Neuronal stem cell (in vitro differentiated cells): ENCODE data around the gene TMEM147.
"Not testable (repeated sequence)": the region's sequence is repeated elsewhere in the genome, so short reads cannot be mapped to it uniquely, and the experiment has no call there.

ENCODE experiments used
- DNase-seq: peaks from one replicate; pipeline ENCODE4 v3.0.0-alpha.2; 2013; ENCODE audit warnings: low spot score
- H2AFZ ChIP-seq: one replicate; pipeline ENCODE4 v1.6.1; 2013; ENCODE audit warnings: mild to moderate bottlenecking, low read length, inconsistent platforms
- H2AK5ac ChIP-seq: 2 replicates; pipeline ENCODE4 v1.6.1; 2013; ENCODE audit warnings: low read depth, mild to moderate bottlenecking, inconsistent platforms, low read length, moderate library complexity, mixed read lengths
- H2BK120ac ChIP-seq: 2 replicates; pipeline ENCODE4 v1.6.1; 2013; ENCODE audit warnings: low read depth, mild to moderate bottlenecking, inconsistent platforms, low read length, moderate library complexity, mixed read lengths
- H2BK12ac ChIP-seq: one replicate; pipeline ENCODE4 v1.6.1; 2013; ENCODE audit warnings: low read length, inconsistent platforms
- H2BK15ac ChIP-seq: 2 replicates; pipeline ENCODE4 v1.6.1; 2013; ENCODE audit warnings: mild to moderate bottlenecking, low read length, inconsistent platforms, mixed read lengths
- H2BK5ac ChIP-seq: one replicate; pipeline ENCODE4 v1.6.1; 2013; ENCODE audit warnings: inconsistent platforms, mild to moderate bottlenecking, low read length, moderate library complexity
- H3K14ac ChIP-seq: one replicate; pipeline ENCODE4 v1.6.1; 2013; ENCODE audit warnings: low read length, inconsistent platforms
- H3K18ac ChIP-seq: 2 replicates; pipeline ENCODE4 v1.6.1; 2013; ENCODE audit warnings: low read length, inconsistent platforms
- H3K23ac ChIP-seq: 2 replicates; pipeline ENCODE4 v1.6.1; 2013; ENCODE audit warnings: low read depth, mild to moderate bottlenecking, mixed read lengths, low read length, inconsistent platforms; ENCODE audit not compliant: poor library complexity
- H3K27ac ChIP-seq: replicated peaks from 3 replicates; pipeline ENCODE4 v1.5.1; 2013; ENCODE audit warnings: low read length, inconsistent platforms
- H3K27me3 ChIP-seq, 3 experiments: 2 replicates each; pipeline ENCODE4 v1.6.1; 2013; ENCODE audit warnings: low read length in 3 of 3, mild to moderate bottlenecking in 2 of 3, inconsistent platforms in 1 of 3, low read depth in 1 of 3, mixed read lengths in 1 of 3, moderate library complexity in 1 of 3; ENCODE audit not compliant: control insufficient read depth in 3 of 3, insufficient read depth in 3 of 3
- H3K36me3 ChIP-seq, 2 donors: replicated peaks in 1 of 2; 2 replicates each; pipeline ENCODE4 v1.6.1; 2013; ENCODE audit warnings: low read length in 2 of 2; ENCODE audit not compliant: control insufficient read depth in 2 of 2, insufficient read depth in 2 of 2
- H3K4ac ChIP-seq: 2 replicates; pipeline ENCODE4 v1.6.1; 2013; ENCODE audit warnings: inconsistent platforms, mild to moderate bottlenecking, low read length, moderate library complexity
- H3K4me1 ChIP-seq, 2 donors: 1 replicate in 1 of 2; 2 replicates in 1 of 2; pipeline ENCODE4 v1.6.1; 2013; ENCODE audit warnings: low read length in 2 of 2, low read depth in 1 of 2; ENCODE audit not compliant: control insufficient read depth in 2 of 2, insufficient read depth in 1 of 2
- H3K4me2 ChIP-seq: one replicate; pipeline ENCODE4 v1.6.1; 2013; ENCODE audit warnings: mild to moderate bottlenecking, low read length, inconsistent platforms; ENCODE audit not compliant: insufficient read depth, poor library complexity, severe bottlenecking
- H3K4me3 ChIP-seq, 2 donors: 2 replicates each; pipeline ENCODE4 v1.5.1; 2013; ENCODE audit warnings: low read length in 2 of 2, mild to moderate bottlenecking in 2 of 2, inconsistent platforms in 1 of 2, moderate library complexity in 1 of 2
- H3K79me1 ChIP-seq: one replicate; pipeline ENCODE4 v1.6.1; 2013; ENCODE audit warnings: low read depth, mild to moderate bottlenecking, inconsistent platforms, low read length, moderate library complexity
- H3K9ac ChIP-seq: one replicate; pipeline ENCODE4 v1.6.1; 2013; ENCODE audit warnings: mild to moderate bottlenecking, low read depth, low read length, inconsistent platforms; ENCODE audit not compliant: poor library complexity
- H3K9me3 ChIP-seq, 2 donors: replicated peaks in 1 of 2; 2 replicates each; pipeline versions ENCODE3 to v1.6.1; 2013; ENCODE audit warnings: low read length in 2 of 2, mild to moderate bottlenecking in 2 of 2, inconsistent platforms in 1 of 2, low read depth in 1 of 2, mixed read lengths in 1 of 2, moderate library complexity in 1 of 2; ENCODE audit not compliant: control insufficient read depth in 2 of 2, insufficient read depth in 1 of 2
- H4K8ac ChIP-seq: one replicate; pipeline ENCODE4 v1.6.1; 2013; ENCODE audit warnings: low read depth, mild to moderate bottlenecking, inconsistent platforms, low read length, moderate library complexity
- H4K91ac ChIP-seq: one replicate; pipeline ENCODE4 v1.6.1; 2013; ENCODE audit warnings: low read length, low read depth, mild to moderate bottlenecking, inconsistent platforms; ENCODE audit not compliant: poor library complexity
- WGBS, 2 donors: extraction: QIAGEN DNeasy Blood & Tissue Kit; methylation state at CpG; one replicate each; pipeline ENCODE4 v1.1.7; 2013; ENCODE audit warnings: missing lambda C conversion rate in 2 of 2, mixed read lengths in 1 of 2; ENCODE audit not compliant: insufficient read length in 2 of 2, insufficient replicate concordance in 1 of 2; ENCODE audit errors: extremely low coverage in 2 of 2; 5-methylcytosine and 5-hydroxymethylcytosine counted together

TMEM147 gene

GRCh38 chr19:35590875-35591274 is 45.4 kb downstream of the TMEM147 start:
- Histone ChIP-seq H3K4me1 (peaks cover 0 to 2% of the 10 kb centered on the region in 2 donors), H2AFZ (no peak overlapping the region), H3K27ac (no peak overlapping the region), H3K9ac (no peak overlapping the region), H2BK120ac (no peak overlapping the region), H2AK5ac (no peak overlapping the region), H3K4ac (no peak overlapping the region), H3K79me1 (no peaks in the 10 kb centered on the region), H3K18ac (no peak overlapping the region), H2BK12ac (no peak overlapping the region), H3K14ac (no peak overlapping the region), H4K8ac (no peak overlapping the region), H3K36me3 (no peaks in the 10 kb centered on the region), H3K4me2 (no peak overlapping the region), H2BK15ac (no peak overlapping the region), H3K23ac (no peak overlapping the region), H3K27me3 (peaks cover 0 to 3% (median 0%) of the 10 kb centered on the region in 3 experiments), H3K4me3 (no peak overlapping the region), H2BK5ac (no peak overlapping the region), H4K91ac (no peak overlapping the region), H3K9me3 (no peaks in the 10 kb centered on the region)
- no peak for DNase-seq
- WGBS, 2 donors: no CpG with 5 or more reads among the region's 3 CpGs

GRCh38 chr19:35592226-35592625 is 46.8 kb downstream of the TMEM147 start:
- Histone ChIP-seq H3K4me2 (no peak overlapping the region), H3K14ac (no peak overlapping the region), H3K4ac (peak overlapping the region; percentile 76), H3K4me3 (no peak overlapping the region), H3K27me3 (peaks cover 0 to 3% (median 0%) of the 10 kb centered on the region in 3 experiments), H3K79me1 (no peaks in the 10 kb centered on the region), H2BK120ac (no peak overlapping the region), H2AFZ (peak overlapping the region; percentile 5), H2BK12ac (no peak overlapping the region), H3K18ac (no peak overlapping the region), H3K27ac (no peak overlapping the region), H3K9ac (no peak overlapping the region), H4K8ac (no peak overlapping the region), H2BK5ac (no peak overlapping the region), H2BK15ac (no peak overlapping the region), H3K4me1 (peaks cover 0 to 2% of the 10 kb centered on the region in 2 donors), H3K36me3 (no peaks in the 10 kb centered on the region), H2AK5ac (no peak overlapping the region), H3K23ac (no peak overlapping the region), H4K91ac (no peak overlapping the region), H3K9me3 (no peaks in the 10 kb centered on the region)
- whole genome bisulfite sequencing, 2 donors: no CpG with 5 or more reads among the region's 8 CpGs
- peak; percentile 17 for DNase-seq

- H3K9me3 ChIP-seq, H2BK120ac ChIP-seq, H3K23ac ChIP-seq, H3K18ac ChIP-seq, H3K79me1 ChIP-seq, H3K4me1 ChIP-seq, H2AK5ac ChIP-seq, H3K36me3 ChIP-seq, H4K91ac ChIP-seq, H2AFZ ChIP-seq, H2BK12ac ChIP-seq, H2BK5ac ChIP-seq, H4K8ac ChIP-seq, H3K14ac ChIP-seq, DNase-seq, H3K27ac ChIP-seq, H3K9ac ChIP-seq, H2BK15ac ChIP-seq, H3K4me3 ChIP-seq, H3K4me2 ChIP-seq, H3K4ac ChIP-seq, H3K27me3 ChIP-seq: not testable (repeated sequence)
- no CpG with 5 or more reads among the region's 3 CpGs for whole genome bisulfite sequencing, 2 donors
These were observed 49.6 kb downstream of the TMEM147 start for GRCh38 chr19:35595026-35595425.

GRCh38 chr19:35595928-35596327 is 50.5 kb downstream of the TMEM147 start:
- H3K27ac ChIP-seq: no peak overlapping the region
- no peak for DNase-seq
- H3K4ac ChIP-seq: no peak overlapping the region
- no peaks in the 10 kb centered on the region for H3K79me1 ChIP-seq
- H2AFZ ChIP-seq: peak overlapping the region; percentile 49
- H3K18ac ChIP-seq: no peak overlapping the region
- no peak overlapping the region for H2BK15ac ChIP-seq
- no peak overlapping the region for H2AK5ac ChIP-seq
- H2BK12ac ChIP-seq: no peak overlapping the region
- H3K9ac ChIP-seq: no peak overlapping the region
- no peak overlapping the region for H3K14ac ChIP-seq
- H3K36me3 ChIP-seq: no peaks in the 10 kb centered on the region
- H3K4me3 ChIP-seq: no peak overlapping the region
- H3K9me3 ChIP-seq: no peaks in the 10 kb centered on the region
- H3K27me3 ChIP-seq: no peaks in the 10 kb centered on the region
- no CpG with 5 or more reads among the region's 1 CpG for WGBS, 2 donors
- H3K4me2 ChIP-seq: no peak overlapping the region
- no peak overlapping the region for H2BK120ac ChIP-seq
- no peak overlapping the region for H3K23ac ChIP-seq
- H2BK5ac ChIP-seq: no peak overlapping the region
- no peak overlapping the region for H4K8ac ChIP-seq
- peaks cover 0 to 2% of the 10 kb centered on the region in 2 donors for H3K4me1 ChIP-seq
- no peak overlapping the region for H4K91ac ChIP-seq
